Measurements from ENCODE around the gene CMTR1.

- TF ChIP-seq GATA2 (IDR thresholded peaks at IDR 0.05; ENCODE audit: low read depth, low read length) (no peak), GATA3 (IDR thresholded peaks at IDR 0.05; ENCODE audit: low read depth, low read length) (no peak)
Measured at GRCh38 chr6:37503309-37503965, 70.4 kb downstream of the CMTR1 start.

Measured in SH-SY5Y (cell line).